PC-9 (cell line): ENCODE measurements around the gene PARK7. TPM values are rescaled to one million over a fixed set of nuclear protein-coding genes. Genes with fewer than 3 reads are reported as not detected.
A peak's percentile ranks its signal among the peaks of the same experiment; 100 is the strongest.

Experiments
- BruUV-seq: library from RNA; stranded (reverse); fragments of 400-500 nt; replicated peaks from 2 replicates; lab custom pipeline; 2021; lab: Mats Ljungman, UMichigan
- CTCF ChIA-PET: fragments of 300-600 bp; sonication (Branson Sonifier 250); formaldehyde crosslinking; loops from one replicate; lab custom pipeline; 2022; ENCODE audit warnings: antibody characterized with exemption; lab: Charles Lee
- POLR2A ChIA-PET: fragments of 300-600 bp; sonication (Branson Sonifier 250); formaldehyde crosslinking; loops from one replicate; lab custom pipeline; 2022; ENCODE audit warnings: antibody characterized with exemption; ENCODE audit not compliant: unreplicated experiment; lab: Charles Lee
- DNase-seq, 2 experiments: peaks; one replicate each; pipeline versions ENCODE4 v3.0.0 to v3.0.0-alpha.2; 2015 to 2022; ENCODE audit warnings: mixed read lengths in 1 of 2
- H2AFZ ChIP-seq: fragments of 200-600 bp; sonication (generic); 2 replicates; pipeline ENCODE4 v1.8.1; 2017; ENCODE audit warnings: antibody characterized with exemption
- H3F3A ChIP-seq: fragments of 200-600 bp; sonication (generic); 2 replicates; pipeline ENCODE4 v1.8.1; 2017; ENCODE audit warnings: antibody characterized with exemption, mild to moderate bottlenecking, low read depth; ENCODE audit not compliant: insufficient read depth
- H3K27ac ChIP-seq: fragments of 200-600 bp; sonication (generic); 2 replicates; pipeline ENCODE4 v1.6.1; 2016; ENCODE audit warnings: mixed run types
- H3K27me3 ChIP-seq: fragments of 200-600 bp; sonication (generic); 2 replicates; pipeline ENCODE4 v1.6.1; 2016; ENCODE audit warnings: low read depth, mixed run types; ENCODE audit not compliant: insufficient read depth
- H3K36me3 ChIP-seq: fragments of 200-600 bp; sonication (generic); 2 replicates; pipeline ENCODE4 v1.6.1; 2016; ENCODE audit warnings: low read depth, mixed run types
- H3K4me1 ChIP-seq: fragments of 200-600 bp; sonication (generic); replicated peaks from 2 replicates; pipeline ENCODE4 v1.6.1; 2016; ENCODE audit warnings: mixed run types; ENCODE audit not compliant: insufficient read depth
- H3K4me2 ChIP-seq: fragments of 200-600 bp; sonication (generic); 2 replicates; pipeline ENCODE4 v1.6.1; 2017; ENCODE audit warnings: mixed run types
- H3K4me3 ChIP-seq: fragments of 200-600 bp; sonication (generic); 2 replicates; pipeline ENCODE4 v1.6.1; 2016; ENCODE audit warnings: mixed run types
- H3K79me2 ChIP-seq: fragments of 200-600 bp; sonication (generic); 2 replicates; pipeline ENCODE4 v1.6.1; 2017; ENCODE audit warnings: low read depth, mixed run types
- H3K9me2 ChIP-seq: fragments of 200-600 bp; sonication (generic); 2 replicates; pipeline ENCODE4 v1.8.1; 2017; ENCODE audit warnings: mild to moderate bottlenecking; ENCODE audit not compliant: insufficient read depth
- H3K9me3 ChIP-seq: fragments of 200-600 bp; sonication (generic); 2 replicates; pipeline ENCODE4 v1.8.1; 2016; ENCODE audit warnings: low read depth; ENCODE audit not compliant: insufficient read depth
- H4K20me1 ChIP-seq: fragments of 200-600 bp; sonication (generic); 2 replicates; pipeline ENCODE4 v1.8.1; 2017; ENCODE audit not compliant: insufficient read depth
- CTCF ChIP-seq: fragments of 200-600 bp; sonication (generic); conservative IDR thresholded peaks from 2 replicates; pipeline ENCODE4 v1.6.1; 2017; ENCODE audit warnings: mixed run types, antibody characterized with exemption, mild to moderate bottlenecking, moderate library complexity
- EZH2 ChIP-seq: fragments of 200-600 bp; sonication (generic); IDR thresholded peaks from 2 replicates; pipeline ENCODE4 v1.8.0; 2017; ENCODE audit warnings: antibody characterized with exemption, low read depth
- intact Hi-C: fragments of 100-400 bp; cut with micrococcal nuclease; formaldehyde crosslinking; loops from one replicate; pipeline ENCODE4 v1.10.0; 2022; ENCODE audit not compliant: unreplicated experiment
- total RNA-seq: library from RNA; stranded (reverse); gene quantifications from 2 replicates; pipeline ENCODE4 v1.2.3, GENCODE V29; 2021

The PARK7 gene
- total RNA-seq, 1 experiment from 2014 or later, result 291 TPM

- H3K9me3 ChIP-seq, result no peaks in the 10 kb centered on the region
- BruUV-seq, result no TSS peak
- POLR2A ChIA-PET, result no interaction called here
- no peaks in the 10 kb centered on the region; the same call in 1 of the 2 replicates for H3K4me1 ChIP-seq
- H3K9me2 ChIP-seq, result no peaks in the 10 kb centered on the region
- H3K4me2 ChIP-seq, result peak overlapping the region; percentile 96
- H2AFZ ChIP-seq, result peak overlapping the region; percentile 90
- peak overlapping the region; percentile 96 for H3K4me3 ChIP-seq
- CTCF ChIA-PET, result no interaction called here
- 0 out of 2 replicates have a peak, but pooled peaks cover 2% of the 10 kb centered on the region for H3K79me2 ChIP-seq
- peaks cover 22% of the 10 kb centered on the region for H3F3A ChIP-seq
- H3K36me3 ChIP-seq, result no peaks in the 10 kb centered on the region
- DNase-seq, result peak; percentile 81 to 93
- intact Hi-C loops, result no loop called here
- H3K27ac ChIP-seq, result peak overlapping the region; percentile 81
- H4K20me1 ChIP-seq, result no peaks in the 10 kb centered on the region
- H3K27me3 ChIP-seq, result no peaks in the 10 kb centered on the region
- TF ChIP-seq CTCF (no peak), EZH2 (no peak)
These were observed 7.5 kb upstream of the PARK7 start for GRCh38 chr1:7953850-7954609.

GRCh38 chr1:7954683-7955082 lies 6.8 kb upstream of the PARK7 start:
- Histone ChIP-seq H3K27ac (peak overlapping the region; percentile 81), H3K36me3 (no peaks in the 10 kb centered on the region), H3K9me2 (no peaks in the 10 kb centered on the region), H3F3A (peaks cover 22% of the 10 kb centered on the region), H3K9me3 (no peaks in the 10 kb centered on the region), H3K27me3 (no peaks in the 10 kb centered on the region), H3K79me2 (0 out of 2 replicates have a peak, but pooled peaks cover 2% of the 10 kb centered on the region), H4K20me1 (no peaks in the 10 kb centered on the region), H3K4me3 (peak overlapping the region; percentile 96), H3K4me1 (peaks cover 4% of the 10 kb centered on the region; the same call in 1 of the 2 replicates), H3K4me2 (peak overlapping the region; percentile 96), H2AFZ (peak overlapping the region; percentile 90)
- TSS peak; percentile 93 for BruUV-seq
- no peak for TF ChIP-seq CTCF
- no peak for TF ChIP-seq EZH2
- CTCF ChIA-PET, result no interaction called here
- POLR2A ChIA-PET, result no interaction called here
- DNase-seq, result no peak
- intact Hi-C loops, result no loop called here

GRCh38 chr1:7956218-7957032 lies 5.1 kb upstream of the PARK7 start:
- CTCF ChIA-PET, result no interaction called here
- H2AFZ ChIP-seq, result no peak overlapping the region
- no TSS peak for BruUV-seq

More at GRCh38 chr1:7956218-7957032, 5.1 kb upstream of the PARK7 start:
- POLR2A ChIA-PET, result no interaction called here
- no peak for TF ChIP-seq EZH2
- no peak for TF ChIP-seq CTCF
- Histone ChIP-seq H3K9me3 (no peaks in the 10 kb centered on the region), H3K27ac (no peak overlapping the region), H3K36me3 (no peaks in the 10 kb centered on the region), H3F3A (peaks cover 28% of the 10 kb centered on the region), H3K4me2 (no peak overlapping the region), H3K27me3 (no peaks in the 10 kb centered on the region), H4K20me1 (no peaks in the 10 kb centered on the region), H3K4me1 (peaks cover 15% of the 10 kb centered on the region), H3K79me2 (peaks cover 15% of the 10 kb centered on the region), H3K9me2 (no peaks in the 10 kb centered on the region), H3K4me3 (no peak overlapping the region)
- intact Hi-C loops, result no loop called here
- peak in 1 of 2 experiments; percentile 31 for DNase-seq
